D721Med (cell line): Measurements from ENCODE around the gene IFI27L1.

Experiments
- DNase-seq: peaks from one replicate; pipeline ENCODE4 v3.0.0; 2011; ENCODE audit warnings: low spot score; ENCODE audit not compliant: insufficient read length
- FAIRE-seq: peaks from 2 replicates; lab custom pipeline; 2011; peaks lifted over from hg19 to GRCh38; lab: Jason Lieb, UNC
- CTCF ChIP-seq: IDR thresholded peaks from 2 replicates; pipeline ENCODE4 v1.5.1; 2012; ENCODE audit warnings: mild to moderate bottlenecking, control low read depth; ENCODE audit not compliant: insufficient read depth; ENCODE audit errors: missing control alignments

The IFI27L1 gene

GRCh38 chr14:94043756-94044475 lies 37.2 kb upstream of the IFI27L1 start:
- DNase-seq: no peak
- TF ChIP-seq CTCF: no peak
- FAIRE-seq: no peak

- DNase-seq (no peak), FAIRE-seq (no peak)
- TF ChIP-seq CTCF: no peak
These were observed 36.5 kb upstream of the IFI27L1 start for GRCh38 chr14:94044476-94045091.

GRCh38 chr14:94045101-94045500 lies 36.0 kb upstream of the IFI27L1 start:
- no peak for FAIRE-seq
- DNase-seq: no peak
- TF ChIP-seq CTCF: no peak

GRCh38 chr14:94045563-94046345 lies 35.4 kb upstream of the IFI27L1 start:
- TF ChIP-seq CTCF: no peak
- DNase-seq (no peak), FAIRE-seq (no peak)

GRCh38 chr14:94046696-94047250 lies 34.3 kb upstream of the IFI27L1 start:
- no peak for TF ChIP-seq CTCF
- no peak for FAIRE-seq
- no peak for DNase-seq

GRCh38 chr14:94047581-94047980 lies 33.5 kb upstream of the IFI27L1 start:
- no peak for DNase-seq
- TF ChIP-seq CTCF: no peak
- FAIRE-seq: no peak
